Hematopoietic multipotent progenitor cell treated with erythropoietin and hydrocortisone succinate and interleukin-3 and kit ligand, for 6 days (in vitro differentiated cells): ENCODE measurements around the gene DNAH5.

Experiments
- DNase-seq: peaks from one replicate; pipeline ENCODE4 v3.0.0-alpha.2; 2015

DNAH5 gene

GRCh38 chr5:13934125-13934524 is 10.4 kb downstream of the DNAH5 start:
- no peak for DNase-seq

GRCh38 chr5:13932561-13932960 is 11.9 kb downstream of the DNAH5 start:
- DNase-seq, result no peak

- DNase-seq, result no peak
Measured at GRCh38 chr5:13932011-13932410, 12.5 kb downstream of the DNAH5 start.

- DNase-seq, result no peak
Measured at GRCh38 chr5:13930541-13931171, 13.8 kb downstream of the DNAH5 start.

GRCh38 chr5:13926731-13927130 is 17.8 kb downstream of the DNAH5 start:
- no peak for DNase-seq

- DNase-seq, result no peak
Measured at GRCh38 chr5:13921578-13921977, 22.9 kb downstream of the DNAH5 start.

- DNase-seq, result no peak
Measured at GRCh38 chr5:13919786-13920185, 24.7 kb downstream of the DNAH5 start.

- DNase-seq, result no peak
Measured at GRCh38 chr5:13919087-13919486, 25.4 kb downstream of the DNAH5 start.

- DNase-seq, result no peak
Measured at GRCh38 chr5:13917061-13917460, 27.4 kb downstream of the DNAH5 start.

- DNase-seq, result no peak
Measured at GRCh38 chr5:13913962-13914361, 30.5 kb downstream of the DNAH5 start.

GRCh38 chr5:13910637-13911288 is 33.7 kb downstream of the DNAH5 start:
- DNase-seq, result no peak

- DNase-seq, result no peak
Measured at GRCh38 chr5:13910201-13910600, 34.3 kb downstream of the DNAH5 start.

- no peak for DNase-seq
Measured at GRCh38 chr5:13909271-13909670, 35.2 kb downstream of the DNAH5 start.

- DNase-seq, result no peak
Measured at GRCh38 chr5:13898569-13898968, 45.9 kb downstream of the DNAH5 start.

- DNase-seq, result no peak
Measured at GRCh38 chr5:13878357-13878756, 66.1 kb downstream of the DNAH5 start.

- peak; percentile 66 for DNase-seq
Measured at GRCh38 chr5:13866792-13867191, 77.7 kb downstream of the DNAH5 start.

GRCh38 chr5:13865312-13865711 is 79.2 kb downstream of the DNAH5 start:
- DNase-seq, result no peak

GRCh38 chr5:13860146-13860545 is 84.3 kb downstream of the DNAH5 start:
- no peak for DNase-seq

- no peak for DNase-seq
Measured at GRCh38 chr5:13859270-13860065, 85.0 kb downstream of the DNAH5 start.

- no peak for DNase-seq
Measured at GRCh38 chr5:13843175-13843846, 101.2 kb downstream of the DNAH5 start.

- no peak for DNase-seq
Measured at GRCh38 chr5:13833440-13833839, 111.0 kb downstream of the DNAH5 start.

GRCh38 chr5:13831351-13831750 is 113.1 kb downstream of the DNAH5 start:
- no peak for DNase-seq

- no peak for DNase-seq
Measured at GRCh38 chr5:13830536-13830935, 114.0 kb downstream of the DNAH5 start.

- DNase-seq, result no peak
Measured at GRCh38 chr5:13821366-13821765, 123.1 kb downstream of the DNAH5 start.
